Liver (tissue), 3 donors: ENCODE measurements around the gene GALNT8.

Source experiments
- ATF3 ChIP-seq: IDR thresholded peaks from 2 replicates; pipeline ENCODE4 v1.6.1; 2016; ENCODE audit warnings: antibody characterized with exemption
- CTCF ChIP-seq: fragments of 150-350 bp; IDR thresholded peaks from 2 replicates; pipeline ENCODE4 v1.5.1; 2017; ENCODE audit warnings: improper control_type of control experiment, low read depth, low read length; ENCODE audit not compliant: missing input control
- MAX ChIP-seq: IDR thresholded peaks from 2 replicates; pipeline ENCODE4 v1.6.1; 2016; ENCODE audit warnings: antibody characterized with exemption
- NR2F2 ChIP-seq: IDR thresholded peaks from 2 replicates; pipeline ENCODE4 v1.6.1; 2016; ENCODE audit warnings: antibody characterized with exemption
- RAD21 ChIP-seq, 2 donors: IDR thresholded peaks; 2 replicates each; pipeline ENCODE4 v1.6.1; 2016; ENCODE audit warnings: antibody characterized with exemption in 2 of 2, mild to moderate bottlenecking in 2 of 2
- REST ChIP-seq: IDR thresholded peaks from 2 replicates; pipeline ENCODE4 v1.6.1; 2016; ENCODE audit warnings: antibody characterized with exemption, mild to moderate bottlenecking
- TAF1 ChIP-seq: conservative IDR thresholded peaks from 2 replicates; pipeline ENCODE4 v1.6.1; 2016; ENCODE audit warnings: antibody characterized with exemption, mild to moderate bottlenecking
- YY1 ChIP-seq: IDR thresholded peaks from 2 replicates; pipeline ENCODE4 v1.6.1; 2016; ENCODE audit warnings: antibody characterized with exemption, mild to moderate bottlenecking
- donor health status: healthy.
- donor health status: healthy.

GRCh38 chr12:4809449-4810218 is 89.4 kb downstream of the GALNT8 start:
- TF ChIP-seq CTCF = no peak
- no peak for TF ChIP-seq RAD21 (IDR thresholded peaks at IDR 0.05)
- TF ChIP-seq ATF3 = no peak
- TF ChIP-seq NR2F2 = no peak
- TF ChIP-seq YY1 = no peak
- TF ChIP-seq MAX = no peak
- no peak for TF ChIP-seq TAF1
- no peak for TF ChIP-seq REST
